ENCODE data around the gene PFKFB3.

DNA sequence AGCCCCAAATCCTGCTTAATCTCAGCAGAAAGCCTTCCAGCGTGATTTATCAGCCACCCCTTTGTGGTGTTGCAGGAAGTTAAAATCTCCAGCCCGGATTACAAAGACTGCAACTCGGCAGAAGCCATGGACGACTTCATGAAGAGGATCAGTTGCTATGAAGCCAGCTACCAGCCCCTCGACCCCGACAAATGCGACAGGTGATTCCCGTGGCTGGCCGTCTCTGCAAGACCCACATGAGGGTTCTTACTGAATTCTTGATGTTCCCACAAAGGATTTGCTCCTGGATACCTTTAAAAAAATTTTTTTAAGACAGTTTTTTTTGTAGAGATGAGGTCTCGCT lies 16.7 kb downstream of the PFKFB3 start:
- TF ChIP-seq, protein P1, sequence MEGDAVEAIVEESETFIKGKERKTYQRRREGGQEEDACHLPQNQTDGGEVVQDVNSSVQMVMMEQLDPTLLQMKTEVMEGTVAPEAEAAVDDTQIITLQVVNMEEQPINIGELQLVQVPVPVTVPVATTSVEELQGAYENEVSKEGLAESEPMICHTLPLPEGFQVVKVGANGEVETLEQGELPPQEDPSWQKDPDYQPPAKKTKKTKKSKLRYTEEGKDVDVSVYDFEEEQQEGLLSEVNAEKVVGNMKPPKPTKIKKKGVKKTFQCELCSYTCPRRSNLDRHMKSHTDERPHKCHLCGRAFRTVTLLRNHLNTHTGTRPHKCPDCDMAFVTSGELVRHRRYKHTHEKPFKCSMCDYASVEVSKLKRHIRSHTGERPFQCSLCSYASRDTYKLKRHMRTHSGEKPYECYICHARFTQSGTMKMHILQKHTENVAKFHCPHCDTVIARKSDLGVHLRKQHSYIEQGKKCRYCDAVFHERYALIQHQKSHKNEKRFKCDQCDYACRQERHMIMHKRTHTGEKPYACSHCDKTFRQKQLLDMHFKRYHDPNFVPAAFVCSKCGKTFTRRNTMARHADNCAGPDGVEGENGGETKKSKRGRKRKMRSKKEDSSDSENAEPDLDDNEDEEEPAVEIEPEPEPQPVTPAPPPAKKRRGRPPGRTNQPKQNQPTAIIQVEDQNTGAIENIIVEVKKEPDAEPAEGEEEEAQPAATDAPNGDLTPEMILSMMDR (IDR thresholded peaks at IDR 0.05; ENCODE audit: insufficient read depth, low read length): no peak
- TF ChIP-seq, protein P2, sequence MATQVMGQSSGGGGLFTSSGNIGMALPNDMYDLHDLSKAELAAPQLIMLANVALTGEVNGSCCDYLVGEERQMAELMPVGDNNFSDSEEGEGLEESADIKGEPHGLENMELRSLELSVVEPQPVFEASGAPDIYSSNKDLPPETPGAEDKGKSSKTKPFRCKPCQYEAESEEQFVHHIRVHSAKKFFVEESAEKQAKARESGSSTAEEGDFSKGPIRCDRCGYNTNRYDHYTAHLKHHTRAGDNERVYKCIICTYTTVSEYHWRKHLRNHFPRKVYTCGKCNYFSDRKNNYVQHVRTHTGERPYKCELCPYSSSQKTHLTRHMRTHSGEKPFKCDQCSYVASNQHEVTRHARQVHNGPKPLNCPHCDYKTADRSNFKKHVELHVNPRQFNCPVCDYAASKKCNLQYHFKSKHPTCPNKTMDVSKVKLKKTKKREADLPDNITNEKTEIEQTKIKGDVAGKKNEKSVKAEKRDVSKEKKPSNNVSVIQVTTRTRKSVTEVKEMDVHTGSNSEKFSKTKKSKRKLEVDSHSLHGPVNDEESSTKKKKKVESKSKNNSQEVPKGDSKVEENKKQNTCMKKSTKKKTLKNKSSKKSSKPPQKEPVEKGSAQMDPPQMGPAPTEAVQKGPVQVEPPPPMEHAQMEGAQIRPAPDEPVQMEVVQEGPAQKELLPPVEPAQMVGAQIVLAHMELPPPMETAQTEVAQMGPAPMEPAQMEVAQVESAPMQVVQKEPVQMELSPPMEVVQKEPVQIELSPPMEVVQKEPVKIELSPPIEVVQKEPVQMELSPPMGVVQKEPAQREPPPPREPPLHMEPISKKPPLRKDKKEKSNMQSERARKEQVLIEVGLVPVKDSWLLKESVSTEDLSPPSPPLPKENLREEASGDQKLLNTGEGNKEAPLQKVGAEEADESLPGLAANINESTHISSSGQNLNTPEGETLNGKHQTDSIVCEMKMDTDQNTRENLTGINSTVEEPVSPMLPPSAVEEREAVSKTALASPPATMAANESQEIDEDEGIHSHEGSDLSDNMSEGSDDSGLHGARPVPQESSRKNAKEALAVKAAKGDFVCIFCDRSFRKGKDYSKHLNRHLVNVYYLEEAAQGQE (IDR thresholded peaks at IDR 0.05; ENCODE audit: insufficient replicate concordance, low read depth): no peak

Measured in HL-60 (cell line).